Hypothalamus (tissue), 51 donors: ENCODE results near the gene TEKT5.
A peak's percentile ranks its signal among the peaks of the same experiment; 100 is the strongest.
"Not testable (repeated sequence)": the region's sequence is repeated elsewhere in the genome, so short reads cannot be mapped to it uniquely, and the experiment has no call there.

Experiments used
- DNase-seq, 51 donors: peaks; one replicate each; lab custom pipeline; 2025; lab: John Stamatoyannopoulos, UW

TEKT5 gene

GRCh38 chr16:10638101-10638500 is 56.6 kb downstream of the TEKT5 start:
- DNase-seq, result no peak

DNA sequence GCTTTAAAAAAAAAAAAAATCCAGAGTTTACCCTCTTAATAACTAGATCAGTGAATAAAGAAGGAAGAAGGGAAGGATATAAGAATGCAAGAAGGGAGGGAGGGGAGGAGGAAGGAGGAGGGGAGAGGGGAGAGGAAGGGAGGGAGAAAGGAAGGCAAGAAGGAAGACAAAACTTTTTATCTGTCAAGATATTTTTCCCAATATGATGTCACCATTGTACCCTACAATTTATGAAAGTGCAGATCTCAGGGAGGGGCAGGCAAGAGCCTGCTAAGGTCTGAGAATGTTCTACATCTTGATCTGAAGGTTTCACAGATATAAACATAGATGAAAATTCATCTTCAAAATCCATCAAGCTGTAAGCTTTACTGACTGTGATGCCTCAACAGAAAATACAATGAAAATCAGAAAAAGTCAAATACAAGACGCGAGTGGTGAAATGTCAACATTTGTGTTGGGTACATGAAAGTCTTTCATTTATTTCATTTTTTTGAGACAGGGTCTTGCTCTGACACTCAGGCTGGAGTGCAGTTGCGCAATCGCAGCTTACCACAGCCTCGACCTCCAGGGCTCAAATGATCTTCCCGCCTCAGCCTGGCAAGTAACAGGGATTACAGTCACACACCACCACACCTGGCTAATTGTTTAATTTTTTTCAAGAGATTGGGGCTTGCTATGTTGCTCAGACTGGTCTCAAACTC is 57.2 kb downstream of the TEKT5 start:
- DNase-seq, result no peak

- no peak for DNase-seq
Observed at GRCh38 chr16:10635365-10636021, 59.2 kb downstream of the TEKT5 start.

DNA sequence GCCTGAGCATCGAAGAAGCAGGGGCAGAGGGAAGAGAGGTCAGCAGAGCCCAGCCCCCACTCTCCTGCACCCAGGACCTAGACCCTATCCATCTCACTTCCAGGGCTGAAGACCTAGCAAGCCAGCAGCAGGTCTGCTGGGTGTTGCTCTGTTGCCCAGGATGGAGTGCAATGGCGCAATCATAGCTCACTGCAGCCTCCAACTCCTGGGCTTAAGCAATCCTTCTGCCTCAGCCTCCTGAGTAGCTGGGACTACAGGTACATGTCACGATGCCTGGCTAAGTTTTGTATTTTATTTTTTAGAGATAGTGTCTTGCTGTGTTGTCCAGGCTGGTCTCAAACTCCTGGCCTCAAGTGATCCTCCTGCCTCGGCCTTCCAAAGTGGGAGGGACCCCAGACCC is 61.3 kb downstream of the TEKT5 start:
- not testable (repeated sequence) for DNase-seq

DNA sequence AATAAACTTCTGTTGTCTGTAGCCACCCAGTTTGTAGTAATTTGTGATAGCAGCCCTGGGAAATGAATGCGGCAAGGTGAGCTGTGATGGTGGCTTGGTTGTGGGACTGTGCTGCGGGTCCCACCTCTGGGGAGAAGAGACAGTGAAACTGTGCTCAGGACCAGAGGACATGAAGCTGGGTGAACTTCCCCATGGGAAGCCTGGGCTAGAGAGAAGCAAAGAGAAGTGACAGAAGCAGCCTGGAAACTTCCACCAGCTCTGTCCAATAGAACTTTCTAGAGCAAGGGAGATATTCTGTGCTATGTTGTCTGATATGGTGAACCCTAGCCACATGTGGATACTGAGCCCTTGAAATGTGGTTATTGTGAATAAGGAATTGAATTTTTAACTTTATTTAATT is 62.8 kb downstream of the TEKT5 start:
- no peak for DNase-seq

DNA sequence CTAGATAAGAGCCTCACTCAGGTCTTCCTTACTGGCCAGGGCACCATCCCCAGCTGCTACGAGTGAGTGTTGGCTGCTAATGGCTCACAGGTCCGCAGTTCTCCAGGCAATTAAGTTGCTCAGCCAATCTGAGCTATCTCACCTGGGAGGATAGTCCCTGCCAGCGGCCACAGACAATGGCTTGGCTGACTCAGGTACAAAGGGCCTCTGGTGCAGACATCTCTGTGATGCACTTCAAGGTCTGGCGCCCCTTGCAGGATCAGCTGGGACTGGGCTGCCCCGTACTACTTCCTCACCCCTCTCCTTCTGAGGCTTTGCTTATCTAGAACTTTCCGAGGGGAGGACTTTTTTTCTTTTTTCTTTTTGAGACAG is 65.2 kb downstream of the TEKT5 start:
- no peak for DNase-seq

- no peak for DNase-seq
Observed at GRCh38 chr16:10625595-10626357, 69.0 kb downstream of the TEKT5 start.

GRCh38 chr16:10624527-10624926 is 70.2 kb downstream of the TEKT5 start:
- no peak for DNase-seq

- DNase-seq, result no peak
Observed at GRCh38 chr16:10623059-10623458, 71.7 kb downstream of the TEKT5 start.

- DNase-seq, result no peak
Observed at GRCh38 chr16:10622036-10622921, 72.5 kb downstream of the TEKT5 start.

DNA sequence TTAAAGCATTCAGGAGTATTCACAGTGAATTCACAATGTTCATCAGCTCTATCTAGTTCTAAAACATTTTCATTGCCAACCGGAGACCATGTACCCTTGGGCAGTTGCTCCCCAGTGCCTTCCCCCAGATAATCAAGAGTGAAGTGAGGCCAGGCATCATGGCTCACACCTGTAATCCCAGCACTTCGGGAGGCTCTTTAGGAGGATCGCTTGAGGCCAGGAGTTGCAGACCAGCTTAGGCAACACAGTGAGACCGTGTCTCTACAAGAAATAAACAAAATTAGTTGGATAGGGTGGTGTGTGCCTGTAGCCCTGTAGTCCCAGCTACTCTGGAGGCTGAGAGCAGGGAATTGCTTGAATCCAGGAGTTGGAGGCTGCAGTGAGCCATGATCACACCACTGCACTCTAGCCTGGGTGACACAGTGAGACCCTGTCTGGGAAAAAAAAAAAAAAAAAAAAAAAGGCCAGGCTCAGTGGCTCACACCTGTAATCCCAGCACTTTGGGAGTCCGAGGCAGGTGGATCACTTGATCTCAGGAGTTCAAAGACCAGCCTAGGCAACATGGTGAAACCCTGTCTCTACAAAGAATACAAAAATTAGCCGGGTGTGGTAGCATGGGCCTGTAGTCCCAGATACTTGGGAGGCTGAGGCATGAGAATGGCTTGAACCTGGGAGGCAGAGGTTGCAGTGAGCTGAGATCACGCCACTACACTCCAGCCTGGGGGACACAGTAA is 73.3 kb downstream of the TEKT5 start:
- DNase-seq, result not testable (repeated sequence)

DNA sequence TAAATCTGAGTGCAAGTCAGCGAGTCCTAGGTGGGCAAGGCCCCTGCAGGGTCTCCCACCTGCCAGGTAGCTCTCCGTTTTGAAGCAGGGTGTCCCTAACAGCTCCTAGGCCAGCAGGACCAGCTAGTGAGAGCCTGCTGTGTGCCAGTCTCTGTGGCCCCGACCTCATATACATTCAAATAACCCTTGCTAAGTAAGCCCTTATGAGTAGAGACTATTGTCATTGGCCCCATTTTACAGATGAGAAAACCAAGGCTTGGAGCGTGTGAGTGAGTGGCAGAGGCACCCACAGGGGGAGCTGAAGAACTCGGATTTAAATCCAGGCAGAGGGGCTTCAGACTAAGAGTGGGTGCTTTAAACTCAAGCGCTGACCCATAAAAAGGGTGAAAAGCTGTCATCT is 74.6 kb downstream of the TEKT5 start:
- no peak for DNase-seq

- peak in 6 of 51 donors; percentile 1 to 42 (median 8) for DNase-seq
Observed at GRCh38 chr16:10619271-10619849, 75.4 kb downstream of the TEKT5 start.

GRCh38 chr16:10618710-10619209 is 76.0 kb downstream of the TEKT5 start:
- no peak for DNase-seq

DNA sequence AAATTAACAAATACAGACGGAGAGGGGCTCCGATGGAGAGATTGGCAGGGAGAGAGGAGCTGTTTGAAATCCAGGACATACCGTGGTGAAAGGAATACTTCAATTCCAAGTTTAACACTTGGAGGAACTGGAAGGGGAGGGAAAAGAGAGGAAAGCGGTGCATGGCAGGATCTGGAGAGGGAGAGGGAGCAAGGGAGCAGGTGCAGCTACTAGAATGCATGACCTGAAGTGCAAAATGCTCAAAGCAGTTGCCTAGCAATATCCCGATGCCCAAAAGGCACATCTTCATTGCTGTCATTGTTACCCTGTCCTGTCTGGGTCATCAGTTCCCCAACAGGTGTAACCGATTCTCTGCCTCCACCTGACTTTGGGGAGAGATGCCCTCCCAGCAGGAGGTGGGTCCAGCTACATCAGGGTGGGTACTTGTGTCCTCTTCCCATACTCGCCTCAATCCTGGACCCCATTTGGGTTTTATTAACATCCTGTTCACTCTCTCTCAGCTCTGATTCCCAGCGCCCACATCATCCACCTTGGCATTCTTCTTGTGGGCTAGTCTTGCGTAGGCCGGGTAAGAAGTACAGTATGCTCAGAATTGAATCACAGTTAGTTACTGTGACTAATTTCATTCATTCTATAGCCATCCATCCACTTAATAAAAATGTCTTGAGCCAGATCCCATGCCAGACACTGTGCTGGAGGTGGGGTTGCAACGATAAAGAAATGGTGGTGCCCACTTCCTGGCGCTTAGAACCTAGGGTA is 76.9 kb downstream of the TEKT5 start:
- peak in 2 of 51 donors; percentile 5 to 37 for DNase-seq

DNA sequence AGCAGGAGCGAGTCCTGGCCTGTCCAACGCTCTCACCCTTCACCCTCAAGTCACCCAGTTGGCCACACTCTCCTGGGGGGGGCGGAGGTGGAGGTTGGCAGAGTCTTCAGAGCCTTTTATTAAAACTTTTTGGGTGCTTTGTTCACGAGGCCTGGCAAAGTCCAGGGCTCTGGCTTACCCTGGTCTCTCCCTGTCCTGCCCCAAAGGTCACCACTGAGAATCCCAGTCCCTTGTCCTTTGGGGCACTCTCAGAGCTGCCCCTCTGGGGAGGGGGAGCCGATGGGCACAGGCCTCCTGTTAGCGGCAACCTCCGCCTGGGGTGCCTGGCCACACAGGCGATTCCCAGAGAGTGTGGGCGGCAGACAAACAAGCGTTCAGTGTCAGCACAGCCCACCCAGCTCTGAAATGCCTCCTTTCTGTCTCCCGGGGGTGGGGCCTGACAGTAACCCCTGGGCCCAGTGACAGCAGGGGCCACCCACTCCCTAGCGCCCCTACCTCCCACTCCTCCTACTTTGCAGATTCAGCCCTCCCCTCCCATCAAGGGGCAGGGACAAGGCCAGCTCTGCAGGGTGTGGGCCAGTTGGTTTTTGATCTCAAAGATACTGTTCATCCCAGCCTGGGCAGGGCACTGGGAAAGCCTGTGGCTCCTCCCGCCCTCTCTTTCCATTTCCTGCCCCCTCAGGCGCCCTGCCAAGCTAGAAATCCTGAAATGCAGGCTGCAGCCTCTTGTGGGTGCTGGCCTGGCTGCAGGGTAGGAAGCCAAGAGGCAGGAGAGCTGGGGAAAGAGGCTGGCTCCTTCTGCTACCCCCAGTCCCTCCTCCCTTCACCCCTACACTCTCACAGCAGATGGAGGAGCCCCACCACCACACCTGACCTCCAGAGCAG is 77.7 kb downstream of the TEKT5 start:
- peak in 30 of 51 donors; percentile 1 to 57 (median 34) for DNase-seq

- DNase-seq, result no peak
Observed at GRCh38 chr16:10616419-10616755, 78.3 kb downstream of the TEKT5 start.

DNA sequence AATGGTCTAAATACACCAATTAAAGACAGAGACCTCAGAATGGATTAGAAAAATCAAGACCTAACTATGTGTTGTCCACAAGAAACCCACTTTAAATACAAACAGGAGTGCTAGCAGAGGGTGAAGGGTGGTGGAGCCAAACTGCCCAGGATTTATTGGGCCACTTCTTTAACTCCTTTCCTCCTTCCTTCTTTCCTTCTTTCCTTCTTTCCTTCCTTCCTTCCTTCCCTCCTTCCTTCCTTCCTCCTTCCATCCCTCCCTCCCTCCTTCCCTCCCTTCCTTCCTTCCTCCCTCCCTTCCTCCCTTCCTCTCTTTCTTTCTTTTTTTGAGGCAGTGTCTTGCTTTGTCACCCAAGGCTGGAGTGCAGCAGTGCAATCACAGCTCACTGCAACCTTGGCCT is 80.0 kb downstream of the TEKT5 start:
- no peak for DNase-seq
